Measurements from ENCODE around the gene NET1.

DNA sequence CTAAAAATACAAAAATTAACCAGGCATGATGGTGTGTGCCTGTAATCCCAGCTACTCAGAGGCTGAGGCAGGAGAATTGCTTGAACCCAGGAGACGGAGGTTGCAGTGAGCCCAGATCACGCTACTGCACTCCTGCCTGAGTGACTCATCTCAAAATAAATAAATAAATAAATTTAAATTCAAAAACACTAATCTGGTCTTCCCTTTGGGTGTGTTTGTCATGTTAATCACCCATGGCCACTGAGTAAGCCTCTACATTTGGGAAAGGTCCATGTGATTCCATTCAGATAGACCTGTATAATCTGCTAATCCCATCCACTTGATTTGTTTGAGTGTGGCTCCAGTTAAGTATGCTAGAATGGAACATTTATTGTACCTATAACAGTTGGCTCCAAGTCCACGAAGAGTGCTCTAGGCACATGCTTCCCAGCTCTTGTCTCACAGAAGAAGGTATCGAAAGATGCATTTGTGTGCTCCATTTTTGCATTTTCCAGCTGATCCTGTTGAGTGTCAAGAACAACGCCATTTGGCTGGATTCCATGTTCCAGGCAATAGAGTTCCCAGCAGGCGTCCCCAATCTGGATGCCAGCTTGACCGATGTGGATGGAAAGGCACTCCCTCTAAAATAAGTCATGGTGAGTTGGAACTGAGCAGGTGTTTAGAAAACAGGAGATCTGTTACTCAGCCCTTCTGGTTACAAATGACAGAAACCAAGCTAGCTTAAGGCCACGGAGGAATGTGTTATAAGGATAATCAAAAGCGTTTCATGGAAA lies 11.7 kb upstream of the NET1 start:
- TF ChIP-seq CTCF (IDR thresholded peaks at IDR 0.05) (no peak), EZH2phosphoT487 (IDR thresholded peaks at IDR 0.05) (no peak), EZH2 (IDR thresholded peaks at IDR 0.05) (no peak)

All from neural progenitor cell (in vitro differentiated cells).